DMS79 treated with DMSO at 0.1 percent for 48 hours (cell line): ENCODE results near the gene CHMP1B.
A peak's percentile ranks its signal among the peaks of the same experiment; 100 is the strongest.
"Not testable (repeated sequence)": the region's sequence is repeated elsewhere in the genome, so short reads cannot be mapped to it uniquely, and the experiment has no call there.

ENCODE experiments used
- DNase-seq: peaks from one replicate; lab custom pipeline; 2025; lab: John Stamatoyannopoulos, UW

Gene CHMP1B

GRCh38 chr18:11840493-11840892, 10.7 kb upstream of the CHMP1B start:
- DNase-seq: no peak

- no peak for DNase-seq
These were observed 8.7 kb upstream of the CHMP1B start for GRCh38 chr18:11842562-11842961.

DNA sequence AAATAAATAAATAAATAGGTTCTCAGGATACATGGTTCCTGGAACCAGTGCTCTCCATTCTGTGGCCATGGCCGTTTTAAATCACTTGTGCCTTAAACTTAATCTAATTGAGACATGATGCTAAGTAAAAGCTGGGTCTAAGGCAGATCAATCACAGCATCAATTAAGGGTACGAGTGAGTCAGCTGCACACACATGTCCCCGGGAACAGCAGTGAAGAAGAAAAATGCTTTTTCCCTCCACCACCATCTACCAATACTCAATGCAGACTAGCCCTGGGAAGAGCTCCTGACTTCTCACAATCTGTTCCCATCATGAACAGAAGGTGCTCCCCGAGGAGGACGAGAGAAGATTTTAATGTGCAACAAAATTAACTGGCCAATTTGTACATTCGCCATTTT, 6.8 kb upstream of the CHMP1B start:
- no peak for DNase-seq

- no peak for DNase-seq
These were observed 5.6 kb upstream of the CHMP1B start for GRCh38 chr18:11845654-11846053.

GRCh38 chr18:11847811-11848210, 3.4 kb upstream of the CHMP1B start:
- DNase-seq: no peak

DNA sequence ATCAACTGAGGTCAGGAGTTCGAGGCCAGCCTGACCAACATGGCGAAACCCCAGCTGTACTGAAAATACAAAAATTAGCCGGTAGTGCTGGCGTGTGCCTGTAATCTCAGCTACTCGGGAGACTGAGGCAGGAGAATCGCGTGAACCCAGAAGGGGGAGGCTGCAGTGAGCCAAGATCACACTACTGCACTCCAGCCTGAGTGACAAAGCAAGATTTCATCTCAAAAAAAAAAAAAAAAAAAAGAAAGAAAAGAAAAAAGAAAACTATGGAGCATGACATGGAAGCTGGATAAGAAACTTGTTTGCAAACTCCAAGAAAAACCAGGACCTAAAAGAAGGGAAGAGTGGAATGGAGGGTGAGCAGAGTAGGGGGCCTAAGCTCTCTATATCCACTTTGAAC, 1.9 kb upstream of the CHMP1B start:
- DNase-seq: no peak

DNA sequence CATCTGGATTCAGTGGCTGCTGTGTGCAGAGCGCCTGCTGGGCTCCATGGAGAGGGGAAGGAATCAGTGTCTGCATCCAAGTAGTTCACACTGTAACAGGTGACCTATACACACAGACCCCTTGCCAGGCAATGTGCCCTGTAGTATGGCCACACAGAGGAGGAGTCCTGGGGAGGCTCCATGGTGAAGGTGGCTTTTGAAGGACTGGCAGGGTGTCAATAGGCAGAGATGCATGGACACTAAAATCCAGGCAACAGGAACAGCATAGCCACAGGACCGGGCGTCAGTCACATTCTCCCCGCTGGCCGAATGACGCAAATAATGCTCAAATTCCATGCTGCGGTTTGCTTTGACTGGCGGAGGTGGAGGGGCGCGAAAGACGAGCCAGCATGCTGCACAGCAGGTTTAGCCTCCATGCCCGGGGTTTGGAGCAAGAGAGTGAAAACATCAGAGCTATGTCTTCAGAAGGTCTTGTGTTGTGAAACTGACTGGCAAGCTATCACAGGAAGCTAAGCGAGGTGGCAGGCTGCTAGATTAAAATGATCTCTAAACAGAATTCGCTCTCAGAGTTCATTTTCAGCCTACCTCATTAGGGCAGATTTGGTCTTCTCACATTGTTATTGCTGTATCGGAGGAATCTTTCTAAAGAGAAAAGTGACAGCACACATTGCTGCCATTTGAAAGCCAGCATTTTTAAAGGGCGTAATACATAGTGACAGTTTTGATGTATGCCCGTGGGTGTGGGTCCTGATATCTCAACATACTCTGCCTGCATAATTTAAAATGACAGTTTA, 1.2 kb upstream of the CHMP1B start:
- DNase-seq: peak; percentile 56

DNA sequence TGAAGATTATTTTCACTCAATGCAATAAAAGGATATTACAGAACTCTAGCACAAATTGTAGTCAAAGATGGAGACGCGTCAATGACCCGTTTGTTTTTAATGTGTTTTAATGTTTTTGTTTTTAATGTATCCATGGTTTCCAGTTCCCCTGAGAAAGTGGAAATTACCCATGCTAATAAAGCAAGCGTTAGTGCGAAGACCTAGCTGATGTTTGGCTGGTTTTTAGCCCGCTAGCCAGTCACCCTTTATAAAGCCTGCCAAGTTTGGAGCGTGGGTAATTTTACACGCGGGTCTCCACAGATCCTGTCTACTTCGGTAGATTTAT, 430 bp upstream of the CHMP1B start:
- peak; percentile 47 for DNase-seq

DNA sequence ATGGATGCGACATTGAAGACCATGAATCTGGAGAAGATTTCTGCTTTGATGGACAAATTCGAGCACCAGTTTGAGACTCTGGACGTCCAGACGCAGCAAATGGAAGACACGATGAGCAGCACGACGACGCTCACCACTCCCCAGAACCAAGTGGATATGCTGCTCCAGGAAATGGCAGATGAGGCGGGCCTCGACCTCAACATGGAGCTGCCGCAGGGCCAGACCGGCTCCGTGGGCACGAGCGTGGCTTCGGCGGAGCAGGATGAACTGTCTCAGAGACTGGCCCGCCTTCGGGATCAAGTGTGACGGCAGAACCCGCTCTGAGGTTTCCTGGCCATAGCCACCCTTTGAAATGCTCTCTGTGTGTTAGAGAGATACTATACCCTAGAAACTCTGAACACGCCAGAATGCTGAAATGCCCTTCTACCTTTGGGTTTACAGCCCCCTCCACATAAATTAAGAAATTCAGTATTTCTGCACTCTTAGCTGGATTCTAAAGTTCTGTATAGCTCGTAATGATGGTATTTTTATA, 659 bp downstream of the CHMP1B start:
- DNase-seq: peak; percentile 17

GRCh38 chr18:11854554-11854953, 3.3 kb downstream of the CHMP1B start:
- not testable (repeated sequence) for DNase-seq

GRCh38 chr18:11857177-11857887, 6.1 kb downstream of the CHMP1B start:
- peak; percentile 62 for DNase-seq

DNA sequence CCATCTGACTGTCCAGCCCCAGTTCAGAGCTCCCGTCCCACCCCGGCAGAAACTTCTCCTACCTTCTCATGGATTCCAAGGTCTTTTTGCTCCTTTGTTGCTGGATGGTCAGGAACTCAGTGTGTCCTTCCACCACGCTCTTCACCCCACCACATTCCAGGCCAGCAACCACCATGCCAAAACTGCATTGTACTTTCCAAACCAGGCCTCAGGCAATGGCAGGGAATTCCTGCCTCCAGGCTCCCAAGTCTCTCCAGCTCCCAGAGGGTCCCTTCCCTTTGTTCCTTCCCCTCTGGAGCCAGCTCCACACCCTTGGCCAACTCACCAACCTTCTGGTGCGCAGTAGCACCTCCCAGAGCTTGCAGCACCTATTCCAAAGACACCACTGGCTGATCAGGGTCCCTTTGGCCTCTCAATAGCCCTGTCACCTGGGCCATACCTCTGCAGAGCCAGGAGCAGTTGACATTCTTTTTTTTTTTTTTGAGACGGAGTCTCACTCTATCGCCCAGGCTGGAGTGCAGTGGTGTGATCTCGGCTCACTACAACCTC, 8.1 kb downstream of the CHMP1B start:
- DNase-seq: no peak

DNA sequence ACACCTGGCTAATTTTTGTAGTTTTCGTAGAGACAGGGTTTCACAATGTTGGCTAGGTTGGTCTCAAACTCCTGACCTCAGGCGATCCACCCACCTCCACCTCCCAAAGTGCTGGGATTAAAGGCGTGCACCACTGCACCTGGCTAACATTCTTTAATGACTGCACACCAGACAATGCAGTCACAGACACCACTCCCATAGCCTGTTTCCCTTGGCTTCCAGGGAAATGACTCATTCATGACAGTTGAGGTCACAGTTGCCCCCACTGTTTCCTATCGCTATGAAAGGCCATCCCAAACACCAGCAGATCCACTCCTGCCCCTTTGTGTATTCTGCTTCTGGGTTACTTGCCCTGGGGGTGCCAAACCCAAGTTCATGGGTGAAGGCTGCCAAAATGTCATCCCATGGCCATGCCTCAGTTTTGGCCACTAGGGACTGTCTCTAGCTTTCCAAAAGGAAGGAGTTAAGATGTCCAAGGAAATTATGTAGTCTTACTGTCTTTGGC, 8.7 kb downstream of the CHMP1B start:
- DNase-seq: no peak

- no peak for DNase-seq
These were observed 9.6 kb downstream of the CHMP1B start for GRCh38 chr18:11860594-11861450.

- DNase-seq: no peak
These were observed 10.5 kb downstream of the CHMP1B start for GRCh38 chr18:11861583-11862288.

- DNase-seq: no peak
These were observed 11.4 kb downstream of the CHMP1B start for GRCh38 chr18:11862468-11863137.

DNA sequence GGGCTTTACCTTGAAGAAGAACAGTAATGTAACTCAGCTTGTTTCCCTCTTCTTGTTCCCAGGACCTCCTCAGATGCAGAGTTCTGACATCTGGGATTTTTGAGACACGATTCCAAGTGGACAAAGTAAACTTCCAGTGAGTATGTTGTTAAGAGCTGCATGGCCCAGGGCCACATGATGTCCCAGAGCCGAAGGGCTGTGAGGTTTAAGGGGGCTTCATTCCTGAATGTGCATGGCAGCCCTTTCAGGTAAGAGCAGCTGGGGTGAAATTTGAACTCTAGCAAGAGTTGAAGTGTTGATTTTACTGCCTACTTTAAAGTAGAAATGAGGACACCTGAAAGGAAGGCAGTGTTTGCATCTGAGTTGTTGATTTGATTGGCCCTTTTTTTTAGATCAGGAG, 13.3 kb downstream of the CHMP1B start:
- no peak for DNase-seq

DNA sequence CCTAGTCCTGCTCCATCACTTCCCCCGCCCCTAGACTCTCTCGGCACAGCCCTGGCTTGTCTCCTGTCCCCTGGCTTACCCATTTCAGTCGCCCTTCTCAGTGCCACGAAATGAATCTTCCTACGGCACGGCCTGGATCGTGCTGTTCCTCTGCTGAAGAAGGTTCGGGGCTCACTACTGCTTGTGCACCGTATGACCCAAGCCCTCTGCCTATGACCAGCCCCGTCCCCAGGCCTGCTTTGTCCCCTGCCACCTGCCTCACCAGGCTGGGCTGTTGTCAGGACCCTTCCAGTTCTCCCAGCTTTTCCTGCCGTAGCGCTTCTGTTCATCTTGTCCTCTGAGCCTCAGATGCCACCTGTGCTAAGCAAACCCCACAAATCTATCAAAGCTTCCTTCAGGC, 13.9 kb downstream of the CHMP1B start:
- no peak for DNase-seq

DNA sequence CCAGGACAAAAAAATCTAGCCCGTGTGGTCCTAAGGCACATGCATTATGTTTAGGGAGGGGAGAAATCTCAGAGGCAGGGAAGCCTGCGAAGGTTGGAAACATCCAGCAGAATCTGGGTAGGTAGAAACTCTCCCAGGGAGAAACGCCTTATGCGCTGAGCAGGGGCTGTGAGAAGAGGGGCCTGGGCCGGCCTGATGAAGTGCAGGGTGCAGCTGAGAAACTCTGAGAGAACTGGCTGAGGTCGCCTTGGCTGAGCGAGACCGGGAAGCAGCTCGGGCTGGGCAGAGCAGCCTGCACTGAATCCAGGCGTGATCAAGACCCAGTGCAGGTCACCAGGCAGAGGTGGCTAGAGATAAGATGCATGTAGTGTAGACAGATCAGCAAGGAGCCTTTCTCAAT, 15.1 kb downstream of the CHMP1B start:
- no peak for DNase-seq

DNA sequence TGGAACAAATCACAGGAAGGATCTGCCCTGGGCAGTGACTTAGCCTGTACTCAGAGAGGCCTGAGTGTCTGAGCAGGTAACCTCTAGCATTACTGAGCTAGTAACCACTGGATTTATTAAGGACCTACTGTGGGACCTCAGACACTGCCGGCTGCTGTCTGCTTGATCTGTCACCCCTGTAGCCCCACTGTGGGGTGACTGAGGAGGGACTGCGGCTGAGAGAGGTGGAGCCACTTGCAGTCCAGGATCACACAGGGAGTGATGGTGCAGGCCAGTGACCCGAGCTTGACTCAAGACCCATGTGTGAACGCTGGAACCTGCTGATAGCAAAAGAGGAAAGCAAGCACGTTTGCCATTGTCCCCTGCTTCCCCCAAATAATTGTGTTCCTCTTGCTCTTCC, 15.6 kb downstream of the CHMP1B start:
- DNase-seq: no peak

- DNase-seq: no peak
These were observed 17.0 kb downstream of the CHMP1B start for GRCh38 chr18:11868230-11868629.
